GM13976 (cell line): ENCODE measurements around the gene TIMM10B.

Experiments
- DNase-seq: peaks from one replicate; pipeline ENCODE4 v3.0.0; 2012; ENCODE audit warnings: low spot score
- CTCF ChIP-seq: IDR thresholded peaks from 2 replicates; pipeline ENCODE4 v1.5.1; 2012; ENCODE audit warnings: borderline replicate concordance, mild to moderate bottlenecking; ENCODE audit not compliant: insufficient read depth; ENCODE audit errors: extremely low read depth, missing control alignments, control extremely low read depth
- in situ Hi-C: fragments of 300-500 bp; cut with MboI; formaldehyde crosslinking; loops from one replicate; pipeline ENCODE4 v1.12.0; 2022; ENCODE audit warnings: low sequenced_read_pairs, mixed read lengths, inconsistent platforms; ENCODE audit not compliant: unreplicated experiment

TIMM10B gene

DNA sequence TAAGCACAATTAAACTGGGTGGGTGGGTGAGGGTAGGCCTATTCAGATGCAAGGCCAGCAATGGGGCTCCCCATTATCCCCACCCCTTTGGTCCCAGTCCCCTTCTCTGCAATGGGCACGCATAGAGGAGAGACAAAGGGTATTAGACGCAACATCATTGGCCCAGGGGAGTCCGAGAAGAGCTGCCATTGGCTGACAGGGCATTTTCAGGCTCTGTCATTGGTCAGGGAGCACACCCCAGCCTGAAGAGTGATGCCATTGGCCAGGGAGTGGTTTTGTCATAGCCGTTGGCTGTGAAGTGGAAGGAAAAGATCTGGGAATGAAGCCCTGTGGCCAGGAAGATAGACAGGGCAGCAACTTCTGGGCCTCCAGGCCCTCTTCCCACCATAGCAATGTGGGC, 4.7 kb upstream of the TIMM10B start:
- TF ChIP-seq CTCF = no peak
- no peak for DNase-seq
- in situ Hi-C loops = no loop called here

DNA sequence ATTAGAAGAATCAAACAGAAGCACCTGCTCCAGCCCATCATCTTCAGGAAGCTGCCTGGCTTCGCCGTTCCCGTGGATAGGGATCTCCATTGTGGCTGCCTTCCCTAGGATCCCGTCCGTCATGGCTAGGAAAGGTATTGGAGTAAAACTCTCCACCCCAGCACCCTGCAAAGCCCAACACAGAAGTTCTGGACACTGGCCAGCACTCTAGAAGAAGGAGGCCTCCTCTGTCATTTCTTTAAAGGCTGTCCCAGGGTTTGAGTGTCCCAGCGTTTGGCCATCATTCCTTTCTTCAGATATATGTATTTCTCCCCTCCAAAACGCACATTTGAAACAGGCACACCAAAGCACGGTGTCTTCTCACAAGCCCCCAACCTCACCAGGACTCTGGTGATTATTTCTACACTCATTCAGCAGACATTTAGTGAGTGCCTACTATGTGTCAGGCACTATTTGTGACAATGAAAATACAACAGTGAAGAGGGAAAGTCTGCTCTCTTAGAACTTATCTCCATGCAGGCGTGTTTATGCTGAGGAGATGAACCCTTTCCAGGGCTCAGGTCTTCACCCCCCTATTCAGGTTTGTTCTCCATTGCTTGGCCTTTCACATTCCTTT, 894 bp upstream of the TIMM10B start:
- no peak for TF ChIP-seq CTCF
- in situ Hi-C loops = no loop called here

DNA sequence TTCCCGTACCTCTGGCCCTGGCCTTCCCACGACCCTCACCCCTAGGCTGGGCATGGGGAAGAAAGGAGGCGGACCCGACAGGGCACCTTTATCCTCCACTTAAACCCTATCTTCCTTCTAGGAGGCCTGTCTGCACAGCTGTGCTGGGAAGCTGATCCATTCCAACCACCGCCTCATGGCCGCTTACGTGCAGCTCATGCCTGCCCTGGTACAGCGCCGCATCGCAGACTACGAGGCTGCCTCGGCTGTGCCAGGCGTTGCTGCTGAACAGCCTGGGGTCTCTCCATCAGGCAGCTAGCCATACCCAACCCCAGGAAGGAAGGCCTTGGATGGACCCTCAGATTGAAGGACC, 599 bp downstream of the TIMM10B start:
- no peak for DNase-seq
- in situ Hi-C loops = no loop called here

More for the DNA sequence above, 894 bp upstream of the TIMM10B start:
- DNase-seq = no peak

DNA sequence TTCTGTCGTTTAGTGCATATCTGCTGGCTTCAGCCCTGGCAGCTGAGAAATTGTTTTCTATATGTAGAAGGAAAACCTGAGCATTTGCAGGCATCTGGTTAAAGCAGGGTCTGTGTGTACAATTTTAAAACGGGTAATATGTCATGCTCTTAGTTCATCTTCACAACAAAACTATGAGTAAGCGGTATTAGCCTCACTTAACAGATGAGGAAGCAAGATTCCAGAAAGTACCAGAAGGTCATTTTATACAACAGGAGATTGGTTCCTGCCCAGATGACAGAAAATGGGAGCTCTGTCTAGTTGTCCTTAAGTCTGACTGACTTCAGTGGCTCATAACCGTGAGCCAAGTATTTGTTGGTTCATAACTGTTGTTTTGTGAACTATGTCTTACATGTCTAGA, 1.1 kb downstream of the TIMM10B start:
- in situ Hi-C loops = no loop called here

More for the DNA sequence above, 599 bp downstream of the TIMM10B start:
- no peak for TF ChIP-seq CTCF

DNA sequence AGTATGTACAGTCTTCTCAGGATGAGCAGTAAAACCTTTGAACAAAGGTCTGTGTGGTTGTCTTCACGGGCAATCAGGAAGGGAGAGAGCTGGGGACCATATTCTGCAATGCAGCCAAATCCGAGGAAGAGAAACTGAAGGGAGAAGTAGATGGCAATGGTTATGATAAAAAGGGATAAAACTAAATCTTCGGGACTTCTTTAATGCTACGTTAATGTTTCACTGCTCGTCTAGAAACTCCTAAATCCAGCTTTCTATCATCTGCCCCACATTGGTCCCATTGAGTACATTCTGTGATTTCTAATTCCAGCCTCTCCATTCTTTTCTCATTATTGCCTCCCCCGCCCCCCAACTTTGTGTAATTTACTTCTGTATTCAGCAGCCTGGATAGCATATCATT, 1.7 kb downstream of the TIMM10B start:
- no peak for TF ChIP-seq CTCF
- DNase-seq = no peak
- in situ Hi-C loops = no loop called here

More for the DNA sequence above, 1.1 kb downstream of the TIMM10B start:
- TF ChIP-seq CTCF = no peak
- DNase-seq = no peak

DNA sequence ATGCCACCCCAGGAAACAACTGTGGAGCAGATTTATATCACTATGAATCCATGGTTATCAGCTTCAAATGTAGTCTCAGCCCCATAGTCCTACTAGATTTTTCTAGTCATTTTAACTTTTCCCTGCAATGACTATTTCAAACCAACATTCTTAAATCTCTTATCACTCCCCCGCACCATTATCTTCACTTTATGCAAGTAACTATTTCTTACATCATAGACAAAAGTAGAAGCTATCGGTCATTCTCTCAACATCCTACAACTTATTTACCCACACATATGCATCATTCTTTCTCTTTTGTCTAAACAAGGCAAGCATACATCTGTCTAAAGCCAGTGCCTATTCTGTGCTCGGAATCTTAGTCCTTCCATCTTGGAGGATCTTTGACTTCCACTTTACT, 4.4 kb downstream of the TIMM10B start:
- in situ Hi-C loops = no loop called here
- no peak for TF ChIP-seq CTCF
- no peak for DNase-seq
